Measurements from ENCODE around the gene ALK.

The ALK gene

GRCh38 chr2:29518010-29518409, 403.4 kb downstream of the ALK start:
- no peak for DNase-seq (ENCODE audit: low read depth)
- H3K4me3 ChIP-seq (ENCODE audit: low read depth, low read length), result no peak overlapping the region
- TF ChIP-seq CTCF (IDR thresholded peaks at IDR 0.05; ENCODE audit: control insufficient read depth, extremely low read depth, insufficient read depth), result no peak

- no peak for DNase-seq (ENCODE audit: low read depth)
- no peak overlapping the region for H3K4me3 ChIP-seq (ENCODE audit: low read depth, low read length)
- TF ChIP-seq CTCF (IDR thresholded peaks at IDR 0.05; ENCODE audit: control insufficient read depth, extremely low read depth, insufficient read depth), result no peak
These were observed 404.0 kb downstream of the ALK start for GRCh38 chr2:29517413-29517812.

GRCh38 chr2:29516767-29517166, 404.6 kb downstream of the ALK start:
- DNase-seq (ENCODE audit: low read depth), result no peak
- no peak overlapping the region for H3K4me3 ChIP-seq (ENCODE audit: low read depth, low read length)
- TF ChIP-seq CTCF (IDR thresholded peaks at IDR 0.05; ENCODE audit: control insufficient read depth, extremely low read depth, insufficient read depth), result no peak

GRCh38 chr2:29509878-29510277, 411.5 kb downstream of the ALK start:
- no peak for DNase-seq (ENCODE audit: low read depth)
- H3K4me3 ChIP-seq (ENCODE audit: low read depth, low read length), result no peak overlapping the region
- TF ChIP-seq CTCF (IDR thresholded peaks at IDR 0.05; ENCODE audit: control insufficient read depth, extremely low read depth, insufficient read depth), result no peak

- no peak overlapping the region for H3K4me3 ChIP-seq (ENCODE audit: low read depth, low read length)
- no peak for TF ChIP-seq CTCF (IDR thresholded peaks at IDR 0.05; ENCODE audit: control insufficient read depth, extremely low read depth, insufficient read depth)
- no peak for DNase-seq (ENCODE audit: low read depth)
These were observed 412.0 kb downstream of the ALK start for GRCh38 chr2:29509397-29509796.

- no peak overlapping the region for H3K4me3 ChIP-seq (ENCODE audit: low read depth, low read length)
- no peak for TF ChIP-seq CTCF (IDR thresholded peaks at IDR 0.05; ENCODE audit: control insufficient read depth, extremely low read depth, insufficient read depth)
- no peak for DNase-seq (ENCODE audit: low read depth)
These were observed 416.6 kb downstream of the ALK start for GRCh38 chr2:29504746-29505145.

- DNase-seq (ENCODE audit: low read depth), result no peak
- no peak for TF ChIP-seq CTCF (IDR thresholded peaks at IDR 0.05; ENCODE audit: control insufficient read depth, extremely low read depth, insufficient read depth)
- H3K4me3 ChIP-seq (ENCODE audit: low read depth, low read length), result no peak overlapping the region
These were observed 418.9 kb downstream of the ALK start for GRCh38 chr2:29502460-29502911.
